ENCODE data around the gene NOVA2.

NOVA2 gene

GRCh38 chr19:46000491-46001246 lies 27.0 kb upstream of the NOVA2 start:
- no peak for DNase-seq (ENCODE audit: low spot score)

- DNase-seq (ENCODE audit: low spot score): peak; percentile 34
These were observed 26.0 kb upstream of the NOVA2 start for GRCh38 chr19:45999653-46000121.

- no peak for DNase-seq (ENCODE audit: low spot score)
These were observed 25.2 kb upstream of the NOVA2 start for GRCh38 chr19:45998834-45999233.

- DNase-seq (ENCODE audit: low spot score): no peak
These were observed 23.3 kb upstream of the NOVA2 start for GRCh38 chr19:45996933-45997332.

- no peak for DNase-seq (ENCODE audit: low spot score)
These were observed 22.2 kb upstream of the NOVA2 start for GRCh38 chr19:45995715-45996385.

GRCh38 chr19:45994998-45995714 lies 21.5 kb upstream of the NOVA2 start, which contains the start of gene CCDC61:
TSS of gene CCDC61 (plus strand) at chr19:45995467. CDS start at chr19:46003019, 7,552 bp downstream.
- peak; percentile 100 for DNase-seq (ENCODE audit: low spot score)

GRCh38 chr19:45994456-45994997 lies 20.9 kb upstream of the NOVA2 start:
- DNase-seq (ENCODE audit: low spot score): peak; percentile 22

- DNase-seq (ENCODE audit: low spot score): no peak
These were observed 16.6 kb upstream of the NOVA2 start for GRCh38 chr19:45990113-45990728.

- no peak for DNase-seq (ENCODE audit: low spot score)
These were observed 11.7 kb upstream of the NOVA2 start for GRCh38 chr19:45985321-45985720.

GRCh38 chr19:45981350-45981749 lies 7.7 kb upstream of the NOVA2 start:
- no peak for DNase-seq (ENCODE audit: low spot score)

- no peak for DNase-seq (ENCODE audit: low spot score)
These were observed 4.5 kb upstream of the NOVA2 start for GRCh38 chr19:45978156-45978555.

- no peak for DNase-seq (ENCODE audit: low spot score)
These were observed 2.5 kb upstream of the NOVA2 start for GRCh38 chr19:45976178-45976577.

- no peak for DNase-seq (ENCODE audit: low spot score)
These were observed 1.8 kb upstream of the NOVA2 start for GRCh38 chr19:45975306-45976070.

- DNase-seq (ENCODE audit: low spot score): no peak
These were observed 621 bp downstream of the NOVA2 start for GRCh38 chr19:45972947-45973540.

GRCh38 chr19:45972081-45972946 lies 1.4 kb downstream of the NOVA2 start:
- DNase-seq (ENCODE audit: low spot score): no peak

- no peak for DNase-seq (ENCODE audit: low spot score)
These were observed 2.3 kb downstream of the NOVA2 start for GRCh38 chr19:45971260-45971902.

GRCh38 chr19:45969676-45970075 lies 4.0 kb downstream of the NOVA2 start:
- DNase-seq (ENCODE audit: low spot score): no peak

GRCh38 chr19:45968626-45969025 lies 5.0 kb downstream of the NOVA2 start:
- no peak for DNase-seq (ENCODE audit: low spot score)

GRCh38 chr19:45967246-45967645 lies 6.4 kb downstream of the NOVA2 start:
- DNase-seq (ENCODE audit: low spot score): no peak

Measured in AG08395 (cell line).